ENCODE data around the gene ERI2.
"Not testable (repeated sequence)": the region's sequence is repeated elsewhere in the genome, so short reads cannot be mapped to it uniquely, and the experiment has no call there.

The ERI2 gene

DNA sequence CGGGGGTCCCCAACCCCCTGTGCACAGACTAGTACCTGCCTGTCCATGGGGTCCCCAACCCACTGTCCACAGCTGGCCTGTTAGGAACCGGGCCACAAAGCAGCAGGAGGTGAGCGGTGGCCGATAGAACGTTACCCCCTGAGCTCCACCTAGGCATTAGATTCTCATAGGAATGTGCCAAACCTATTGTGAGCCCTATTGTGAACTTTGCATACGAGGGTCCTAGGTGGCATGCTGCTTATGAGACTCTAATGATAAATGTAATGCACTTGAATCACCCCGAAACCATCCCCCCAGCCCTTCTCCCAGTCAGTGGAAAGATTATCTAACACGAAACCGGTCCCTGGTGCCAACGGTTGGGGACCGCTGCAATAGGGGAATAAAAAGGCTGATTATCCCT lies 1.6 kb upstream of the ERI2 start:
- ChIA-PET POLR2A (interaction anchor here (0.5 kb wide), 1 partner anchor 1480 kb away, joined by 5 read pairs; no protein-coding TSS in a partner anchor), CTCF (interaction anchor here (0.6 kb wide), 1 partner anchor 297 kb away, joined by 4 read pairs; no protein-coding TSS in a partner anchor)
- Histone ChIP-seq H3K36me3 (ENCODE audit: control insufficient read depth in 2 of 2, insufficient read depth in 1 of 2, low read length in 2 of 2) (peaks cover 0 to 9% of the 10 kb centered on the region in 2 experiments; a peak in 2 of 3 replicates), H3K9me3 (ENCODE audit: control insufficient read depth, insufficient read depth, low read depth, low read length) (no peaks in the 10 kb centered on the region), H3K4me3 (ENCODE audit: low read depth, low read length) (no peak overlapping the region), H3K27ac (ENCODE audit: extremely low read depth, low read depth, low read length) (no peak overlapping the region; the same call in 1 of the 2 replicates), H3K4me1 (ENCODE audit: control insufficient read depth, insufficient read depth, low read length) (no peaks in the 10 kb centered on the region)
- TF ChIP-seq ZBTB48 (tag by site-specific recombination; IDR thresholded peaks at IDR 0.05) (0 out of 2 replicates have a peak, but pooled peaks have one; percentile 47), HOXD13 (CRISPR knock-in tag; IDR thresholded peaks at IDR 0.05; ENCODE audit: borderline replicate concordance) (no peak)

DNA sequence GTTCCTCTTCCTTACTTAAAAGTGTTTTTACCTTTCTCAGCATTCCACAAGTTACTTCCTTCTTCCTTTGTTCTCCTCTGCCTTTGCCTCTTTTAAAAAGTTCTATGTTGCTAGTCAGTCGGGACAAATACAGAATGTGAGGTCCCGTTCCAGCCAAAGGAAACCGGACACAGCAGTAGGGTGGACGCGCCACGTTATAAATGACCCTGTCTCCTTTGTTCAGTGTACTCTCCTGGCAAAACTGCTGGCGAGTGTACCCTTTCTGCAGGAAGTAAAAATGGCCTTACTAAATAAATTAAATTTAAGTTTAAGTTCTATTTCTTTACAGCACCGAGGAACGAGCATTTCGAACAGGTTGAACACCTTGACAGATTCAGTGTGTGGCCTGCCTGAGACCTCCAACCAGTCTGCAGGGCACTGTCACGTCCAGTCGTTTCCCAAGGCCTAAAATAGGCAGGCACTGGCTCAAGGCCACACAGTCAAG lies 546 bp downstream of the ERI2 start:
- Histone ChIP-seq H3K4me3 (ENCODE audit: low read depth, low read length) (peak overlapping the region; percentile 70), H3K36me3 (ENCODE audit: control insufficient read depth in 2 of 2, insufficient read depth in 1 of 2, low read length in 2 of 2) (peaks cover 17 to 20% of the 10 kb centered on the region in 2 experiments), H3K27ac (ENCODE audit: extremely low read depth, low read depth, low read length) (peak overlapping the region; percentile 96)
- ChIA-PET CTCF (interaction anchor here (0.8 to 1.1 kb wide), 2 partner anchors 8 to 29 kb away, joined by 3 to 4 read pairs; no protein-coding TSS in a partner anchor), POLR2A (interaction anchor here (0.5 to 1.8 kb wide), 6 partner anchors 11 to 272 kb away, joined by 3 to 10 read pairs (median 6); partner anchors contain the start of genes DCUN1D3 and LYRM1)
- 0 out of 2 replicates have a peak, but pooled peaks have one; percentile 28 for TF ChIP-seq ZNF792 (tag by site-specific recombination; IDR thresholded peaks at IDR 0.05)
- H3K4me1 ChIP-seq (ENCODE audit: control insufficient read depth, insufficient read depth, low read length); H3K9me3 ChIP-seq (ENCODE audit: control insufficient read depth, insufficient read depth, low read depth, low read length): not testable (repeated sequence)

DNA sequence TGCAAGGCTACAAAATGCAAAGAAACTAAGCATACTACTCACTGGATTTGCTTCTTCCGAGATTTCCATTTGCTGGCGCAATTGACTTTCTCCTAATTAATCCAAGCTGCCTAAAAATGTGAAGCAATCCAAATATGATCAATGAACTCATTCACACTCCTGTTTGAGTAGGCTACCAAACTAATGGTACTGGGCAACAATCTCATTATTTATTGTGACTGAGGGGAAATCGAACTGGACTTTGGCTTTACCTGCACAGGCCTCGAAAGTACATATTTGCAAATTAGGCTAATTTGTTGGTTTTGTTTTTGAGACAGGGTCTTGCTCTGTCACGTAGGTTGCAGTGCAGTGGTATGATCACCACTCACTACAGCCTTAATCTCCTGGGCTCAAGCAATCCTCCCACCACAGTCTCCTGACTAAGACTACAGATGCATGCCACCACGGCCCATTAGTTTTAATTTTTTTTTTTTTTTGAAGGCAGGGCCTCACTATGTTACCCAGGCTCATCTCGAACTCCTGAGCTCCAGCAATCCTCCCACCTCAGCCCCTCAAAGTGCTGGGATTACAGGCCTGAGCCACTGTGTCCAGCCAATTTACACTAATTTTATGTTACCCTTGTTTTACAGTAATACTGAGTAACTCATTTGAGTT lies 2.6 kb downstream of the ERI2 start:
- no peaks in the 10 kb centered on the region for H3K9me3 ChIP-seq (ENCODE audit: control insufficient read depth, insufficient read depth, low read depth, low read length)
- no peaks in the 10 kb centered on the region for H3K4me1 ChIP-seq (ENCODE audit: control insufficient read depth, insufficient read depth, low read length)
- H3K4me3 ChIP-seq (ENCODE audit: low read depth, low read length) = no peak overlapping the region
- H3K27ac ChIP-seq (ENCODE audit: extremely low read depth, low read depth, low read length) = no peak overlapping the region
- H3K36me3 ChIP-seq (ENCODE audit: control insufficient read depth in 2 of 2, insufficient read depth in 1 of 2, low read length in 2 of 2) = peaks cover 29 to 33% of the 10 kb centered on the region in 2 experiments
- no peak for TF ChIP-seq KLF7 (tag by site-specific recombination; IDR thresholded peaks at IDR 0.05; ENCODE audit: borderline replicate concordance)
- no peak for TF ChIP-seq BCL11B (tag by site-specific recombination; IDR thresholded peaks at IDR 0.05; ENCODE audit: low read depth)
- TF ChIP-seq IKZF3 (tag by site-specific recombination; IDR thresholded peaks at IDR 0.05) = no peak
- no peak for TF ChIP-seq ZNF777 (tag by site-specific recombination; IDR thresholded peaks at IDR 0.05; ENCODE audit: borderline replicate concordance)
- TF ChIP-seq, protein P1, sequence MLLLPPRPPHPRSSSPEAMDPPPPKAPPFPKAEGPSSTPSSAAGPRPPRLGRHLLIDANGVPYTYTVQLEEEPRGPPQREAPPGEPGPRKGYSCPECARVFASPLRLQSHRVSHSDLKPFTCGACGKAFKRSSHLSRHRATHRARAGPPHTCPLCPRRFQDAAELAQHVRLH (tag by site-specific recombination; IDR thresholded peaks at IDR 0.05) = no peak
- TF ChIP-seq, protein P2, sequence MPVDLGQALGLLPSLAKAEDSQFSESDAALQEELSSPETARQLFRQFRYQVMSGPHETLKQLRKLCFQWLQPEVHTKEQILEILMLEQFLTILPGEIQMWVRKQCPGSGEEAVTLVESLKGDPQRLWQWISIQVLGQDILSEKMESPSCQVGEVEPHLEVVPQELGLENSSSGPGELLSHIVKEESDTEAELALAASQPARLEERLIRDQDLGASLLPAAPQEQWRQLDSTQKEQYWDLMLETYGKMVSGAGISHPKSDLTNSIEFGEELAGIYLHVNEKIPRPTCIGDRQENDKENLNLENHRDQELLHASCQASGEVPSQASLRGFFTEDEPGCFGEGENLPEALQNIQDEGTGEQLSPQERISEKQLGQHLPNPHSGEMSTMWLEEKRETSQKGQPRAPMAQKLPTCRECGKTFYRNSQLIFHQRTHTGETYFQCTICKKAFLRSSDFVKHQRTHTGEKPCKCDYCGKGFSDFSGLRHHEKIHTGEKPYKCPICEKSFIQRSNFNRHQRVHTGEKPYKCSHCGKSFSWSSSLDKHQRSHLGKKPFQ (tag by site-specific recombination; IDR thresholded peaks at IDR 0.05) = no peak
- no peak for TF ChIP-seq ZNF202 (tag by site-specific recombination; IDR thresholded peaks at IDR 0.05; ENCODE audit: borderline replicate concordance)
- no peak for TF ChIP-seq ZNF626 (tag by site-specific recombination; IDR thresholded peaks at IDR 0.05)
- TF ChIP-seq, protein P3, sequence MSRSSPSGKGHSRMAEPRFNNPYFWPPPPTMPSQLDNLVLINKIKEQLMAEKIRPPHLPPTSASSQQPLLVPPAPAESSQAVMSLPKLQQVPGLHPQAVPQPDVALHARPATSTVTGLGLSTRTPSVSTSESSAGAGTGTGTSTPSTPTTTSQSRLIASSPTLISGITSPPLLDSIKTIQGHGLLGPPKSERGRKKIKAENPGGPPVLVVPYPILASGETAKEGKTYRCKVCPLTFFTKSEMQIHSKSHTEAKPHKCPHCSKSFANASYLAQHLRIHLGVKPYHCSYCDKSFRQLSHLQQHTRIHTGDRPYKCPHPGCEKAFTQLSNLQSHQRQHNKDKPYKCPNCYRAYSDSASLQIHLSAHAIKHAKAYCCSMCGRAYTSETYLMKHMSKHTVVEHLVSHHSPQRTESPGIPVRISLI (tag by site-specific recombination; IDR thresholded peaks at IDR 0.05) = no peak
- TF ChIP-seq, protein P4, sequence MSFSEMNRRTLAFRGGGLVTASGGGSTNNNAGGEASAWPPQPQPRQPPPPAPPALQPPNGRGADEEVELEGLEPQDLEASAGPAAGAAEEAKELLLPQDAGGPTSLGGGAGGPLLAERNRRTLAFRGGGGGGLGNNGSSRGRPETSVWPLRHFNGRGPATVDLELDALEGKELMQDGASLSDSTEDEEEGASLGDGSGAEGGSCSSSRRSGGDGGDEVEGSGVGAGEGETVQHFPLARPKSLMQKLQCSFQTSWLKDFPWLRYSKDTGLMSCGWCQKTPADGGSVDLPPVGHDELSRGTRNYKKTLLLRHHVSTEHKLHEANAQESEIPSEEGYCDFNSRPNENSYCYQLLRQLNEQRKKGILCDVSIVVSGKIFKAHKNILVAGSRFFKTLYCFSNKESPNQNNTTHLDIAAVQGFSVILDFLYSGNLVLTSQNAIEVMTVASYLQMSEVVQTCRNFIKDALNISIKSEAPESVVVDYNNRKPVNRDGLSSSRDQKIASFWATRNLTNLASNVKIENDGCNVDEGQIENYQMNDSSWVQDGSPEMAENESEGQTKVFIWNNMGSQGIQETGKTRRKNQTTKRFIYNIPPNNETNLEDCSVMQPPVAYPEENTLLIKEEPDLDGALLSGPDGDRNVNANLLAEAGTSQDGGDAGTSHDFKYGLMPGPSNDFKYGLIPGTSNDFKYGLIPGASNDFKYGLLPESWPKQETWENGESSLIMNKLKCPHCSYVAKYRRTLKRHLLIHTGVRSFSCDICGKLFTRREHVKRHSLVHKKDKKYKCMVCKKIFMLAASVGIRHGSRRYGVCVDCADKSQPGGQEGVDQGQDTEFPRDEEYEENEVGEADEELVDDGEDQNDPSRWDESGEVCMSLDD (tag by site-specific recombination; IDR thresholded peaks at IDR 0.05) = no peak
- no peak for TF ChIP-seq ZNF621 (tag by site-specific recombination; IDR thresholded peaks at IDR 0.05)
- TF ChIP-seq, protein P5, sequence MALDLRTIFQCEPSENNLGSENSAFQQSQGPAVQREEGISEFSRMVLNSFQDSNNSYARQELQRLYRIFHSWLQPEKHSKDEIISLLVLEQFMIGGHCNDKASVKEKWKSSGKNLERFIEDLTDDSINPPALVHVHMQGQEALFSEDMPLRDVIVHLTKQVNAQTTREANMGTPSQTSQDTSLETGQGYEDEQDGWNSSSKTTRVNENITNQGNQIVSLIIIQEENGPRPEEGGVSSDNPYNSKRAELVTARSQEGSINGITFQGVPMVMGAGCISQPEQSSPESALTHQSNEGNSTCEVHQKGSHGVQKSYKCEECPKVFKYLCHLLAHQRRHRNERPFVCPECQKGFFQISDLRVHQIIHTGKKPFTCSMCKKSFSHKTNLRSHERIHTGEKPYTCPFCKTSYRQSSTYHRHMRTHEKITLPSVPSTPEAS (tag by site-specific recombination; IDR thresholded peaks at IDR 0.05) = no peak
- TF ChIP-seq SCRT2 (tag by site-specific recombination; IDR thresholded peaks at IDR 0.05) = no peak
- no peak for TF ChIP-seq KLF1 (tag by site-specific recombination; IDR thresholded peaks at IDR 0.05)
- no peak for TF ChIP-seq HOXC10 (CRISPR knock-in tag; IDR thresholded peaks at IDR 0.05)
- no peak for TF ChIP-seq ZNF416 (tag by site-specific recombination; IDR thresholded peaks at IDR 0.05)
- TF ChIP-seq, protein P6, sequence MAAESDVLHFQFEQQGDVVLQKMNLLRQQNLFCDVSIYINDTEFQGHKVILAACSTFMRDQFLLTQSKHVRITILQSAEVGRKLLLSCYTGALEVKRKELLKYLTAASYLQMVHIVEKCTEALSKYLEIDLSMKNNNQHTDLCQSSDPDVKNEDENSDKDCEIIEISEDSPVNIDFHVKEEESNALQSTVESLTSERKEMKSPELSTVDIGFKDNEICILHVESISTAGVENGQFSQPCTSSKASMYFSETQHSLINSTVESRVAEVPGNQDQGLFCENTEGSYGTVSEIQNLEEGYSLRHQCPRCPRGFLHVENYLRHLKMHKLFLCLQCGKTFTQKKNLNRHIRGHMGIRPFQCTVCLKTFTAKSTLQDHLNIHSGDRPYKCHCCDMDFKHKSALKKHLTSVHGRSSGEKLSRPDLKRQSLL (tag by site-specific recombination; IDR thresholded peaks at IDR 0.05) = no peak
- TF ChIP-seq ZNF292 (tag by site-specific recombination; IDR thresholded peaks at IDR 0.05; ENCODE audit: borderline replicate concordance, low read depth) = no peak
- CTCF ChIA-PET = interaction anchor here (0.7 to 1.1 kb wide), 3 partner anchors 108 to 278 kb away, joined by 3 read pairs; no protein-coding TSS in a partner anchor
- POLR2A ChIA-PET = no interaction called here

Data from HEK293 (cell line).